ENCODE data around the gene SCFD2. TPM values are rescaled to one million over a fixed set of nuclear protein-coding genes. Genes with fewer than 3 reads are reported as not detected.

Gene SCFD2
- polyA plus RNA-seq, 1 of the 3 experiments (the other 2 are of a cell fraction), result 14.1 TPM

DNA sequence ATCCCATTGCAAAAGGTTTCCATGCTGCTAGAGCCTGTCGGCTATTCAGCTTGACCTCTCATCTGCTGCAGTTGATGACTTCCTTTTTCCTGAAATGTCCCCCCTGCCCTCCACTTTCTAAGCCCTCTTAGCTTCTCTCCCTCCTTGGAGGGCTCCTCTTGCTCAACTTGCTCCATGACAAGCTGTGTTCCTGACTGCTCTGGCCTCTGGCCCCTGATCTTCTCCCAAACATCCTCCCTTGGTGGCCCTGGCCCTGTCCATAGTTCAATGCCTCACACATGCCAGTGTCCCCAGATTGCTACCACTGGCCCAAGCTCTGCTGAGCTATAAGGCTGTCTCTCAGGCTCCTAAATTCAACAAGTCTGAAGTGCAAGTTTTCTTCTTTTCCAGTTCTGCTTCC lies 474.1 kb downstream of the SCFD2 start:
- POLR2A ChIA-PET, result no interaction called here

DNA sequence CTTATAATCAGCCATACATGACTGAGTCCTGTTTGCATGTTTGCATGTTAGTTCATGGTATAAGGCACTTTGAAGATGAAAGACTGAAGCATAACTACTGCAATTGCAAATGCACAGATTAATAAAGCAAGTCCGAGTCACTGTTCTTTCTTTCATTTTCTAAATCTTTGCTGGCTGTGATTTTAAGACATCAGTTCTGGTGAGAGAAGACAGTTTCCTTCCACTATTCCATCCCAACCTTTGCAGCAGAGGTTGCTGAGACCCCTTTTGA lies 475.4 kb downstream of the SCFD2 start:
- H3K27me3 ChIP-seq (ENCODE audit: insufficient read depth), result no peaks in the 10 kb centered on the region
- POLR2A ChIA-PET, result no interaction called here
- no peak overlapping the region for H3K9ac ChIP-seq
- no peak overlapping the region for H3K4me3 ChIP-seq (ENCODE audit: low read depth in 2 of 2, low read length in 1 of 2)
- no peak overlapping the region for H3K27ac ChIP-seq (ENCODE audit: low read depth in 2 of 2, low read length in 1 of 2)
- H3F3A ChIP-seq (replicated peaks; ENCODE audit: insufficient read depth), result no peaks in the 10 kb centered on the region
- no peaks in the 10 kb centered on the region; a peak in 1 of 4 replicates for H3K4me1 ChIP-seq (ENCODE audit: control insufficient read depth in 1 of 2, insufficient read depth in 2 of 2, low read depth in 1 of 2, low read length in 1 of 2)
- H3K79me2 ChIP-seq (ENCODE audit: insufficient read depth), result no peaks in the 10 kb centered on the region
- CTCF ChIA-PET, result no interaction called here
- H3K36me3 ChIP-seq (replicated peaks in 1 of 2; ENCODE audit: control insufficient read depth in 1 of 2, insufficient read depth in 2 of 2, low read length in 1 of 2), result no peaks in the 10 kb centered on the region
- TF ChIP-seq, protein P1, sequence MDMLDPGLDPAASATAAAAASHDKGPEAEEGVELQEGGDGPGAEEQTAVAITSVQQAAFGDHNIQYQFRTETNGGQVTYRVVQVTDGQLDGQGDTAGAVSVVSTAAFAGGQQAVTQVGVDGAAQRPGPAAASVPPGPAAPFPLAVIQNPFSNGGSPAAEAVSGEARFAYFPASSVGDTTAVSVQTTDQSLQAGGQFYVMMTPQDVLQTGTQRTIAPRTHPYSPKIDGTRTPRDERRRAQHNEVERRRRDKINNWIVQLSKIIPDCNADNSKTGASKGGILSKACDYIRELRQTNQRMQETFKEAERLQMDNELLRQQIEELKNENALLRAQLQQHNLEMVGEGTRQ (IDR thresholded peaks at IDR 0.05; ENCODE audit: borderline replicate concordance, low read depth, low read length), result no peak
- TF ChIP-seq NRF1 (IDR thresholded peaks at IDR 0.05; ENCODE audit: low read depth, low read length), result no peak
- TF ChIP-seq RCOR1 (IDR thresholded peaks at IDR 0.05; ENCODE audit: low read length), result no peak
- TF ChIP-seq FOXM1 (IDR thresholded peaks at IDR 0.05; ENCODE audit: low read depth), result no peak
- TF ChIP-seq CHD2 (IDR thresholded peaks at IDR 0.05; ENCODE audit: low read length, partially characterized antibody), result no peak
- TF ChIP-seq SMC3 (IDR thresholded peaks at IDR 0.05; ENCODE audit: low read depth, low read length), result no peak
- no peak overlapping the region for H2AFZ ChIP-seq (ENCODE audit: low read depth)
- H3K4me2 ChIP-seq, result no peak overlapping the region
- WGBS (ENCODE audit: low lambda C conversion rate), result 100% methylated on average over 1 of the region's 1 CpG
- no peaks in the 10 kb centered on the region for H3K9me3 ChIP-seq
- no peak for DNase-seq
- no peaks in the 10 kb centered on the region for H3K9me2 ChIP-seq
- H4K20me1 ChIP-seq (ENCODE audit: insufficient read depth), result no peaks in the 10 kb centered on the region

More for the DNA sequence above, 474.1 kb downstream of the SCFD2 start:
- Histone ChIP-seq H2AFZ (ENCODE audit: low read depth) (no peak overlapping the region), H3K4me2 (no peak overlapping the region), H3K79me2 (ENCODE audit: insufficient read depth) (no peaks in the 10 kb centered on the region), H3K9me2 (no peaks in the 10 kb centered on the region), H3K9ac (no peak overlapping the region), H3K36me3 (replicated peaks in 1 of 2; ENCODE audit: control insufficient read depth in 1 of 2, insufficient read depth in 2 of 2, low read length in 1 of 2) (no peaks in the 10 kb centered on the region), H3F3A (replicated peaks; ENCODE audit: insufficient read depth) (no peaks in the 10 kb centered on the region), H3K4me1 (ENCODE audit: control insufficient read depth in 1 of 2, insufficient read depth in 2 of 2, low read depth in 1 of 2, low read length in 1 of 2) (no peaks in the 10 kb centered on the region; a peak in 1 of 4 replicates), H3K27ac (ENCODE audit: low read depth in 2 of 2, low read length in 1 of 2) (no peak overlapping the region), H3K4me3 (ENCODE audit: low read depth in 2 of 2, low read length in 1 of 2) (no peak overlapping the region), H3K27me3 (ENCODE audit: insufficient read depth) (no peaks in the 10 kb centered on the region), H4K20me1 (ENCODE audit: insufficient read depth) (no peaks in the 10 kb centered on the region), H3K9me3 (no peaks in the 10 kb centered on the region)
- WGBS (ENCODE audit: low lambda C conversion rate), result 95% methylated on average over 1 of the region's 1 CpG
- TF ChIP-seq EZH2phosphoT487 (IDR thresholded peaks at IDR 0.05; ENCODE audit: borderline replicate concordance, low read depth) (no peak), JUND (IDR thresholded peaks at IDR 0.05) (no peak), RXRA (IDR thresholded peaks at IDR 0.05; ENCODE audit: borderline replicate concordance, low read depth) (no peak), MXI1 (IDR thresholded peaks at IDR 0.05; ENCODE audit: low read depth, low read length) (no peak), ELF1 (IDR thresholded peaks at IDR 0.05) (no peak), RFX5 (IDR thresholded peaks at IDR 0.05; ENCODE audit: low read length) (no peak), POLR2AphosphoS5 (IDR thresholded peaks at IDR 0.05; ENCODE audit: low read depth, low read length) (no peak), RAD21 (IDR thresholded peaks at IDR 0.05; ENCODE audit: low read length) (no peak), TCF12 (IDR thresholded peaks at IDR 0.05) (no peak)
- TF ChIP-seq, protein P1 (IDR thresholded peaks at IDR 0.05; ENCODE audit: borderline replicate concordance, low read depth, low read length), result no peak
- TF ChIP-seq, protein P2, sequence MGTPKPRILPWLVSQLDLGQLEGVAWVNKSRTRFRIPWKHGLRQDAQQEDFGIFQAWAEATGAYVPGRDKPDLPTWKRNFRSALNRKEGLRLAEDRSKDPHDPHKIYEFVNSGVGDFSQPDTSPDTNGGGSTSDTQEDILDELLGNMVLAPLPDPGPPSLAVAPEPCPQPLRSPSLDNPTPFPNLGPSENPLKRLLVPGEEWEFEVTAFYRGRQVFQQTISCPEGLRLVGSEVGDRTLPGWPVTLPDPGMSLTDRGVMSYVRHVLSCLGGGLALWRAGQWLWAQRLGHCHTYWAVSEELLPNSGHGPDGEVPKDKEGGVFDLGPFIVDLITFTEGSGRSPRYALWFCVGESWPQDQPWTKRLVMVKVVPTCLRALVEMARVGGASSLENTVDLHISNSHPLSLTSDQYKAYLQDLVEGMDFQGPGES (IDR thresholded peaks at IDR 0.05; ENCODE audit: low read depth, low read length), result no peak
- DNase-seq, result no peak
- CTCF ChIA-PET, result interaction anchor here (3.3 kb wide), 1 partner anchor 19 kb away, joined by 22 read pairs; no protein-coding TSS in a partner anchor
